ENCODE results near the gene GID8. TPM values are rescaled to one million over a fixed set of nuclear protein-coding genes. Genes with fewer than 3 reads are reported as not detected.

The GID8 gene
- total and polyA plus RNA-seq, 2 donors from 2014 or later: 16.4 to 37.3 TPM

- H3K9me3 ChIP-seq (ENCODE audit: control insufficient read depth in 2 of 3, insufficient read depth in 1 of 3, low read length in 3 of 3): no peaks in the 10 kb centered on the region
- H3K4me3 ChIP-seq (ENCODE audit: low read length in 3 of 3): no peak overlapping the region
- H3K27me3 ChIP-seq (ENCODE audit: control insufficient read depth, insufficient read depth, low read length): no peaks in the 10 kb centered on the region
- FAIRE-seq (no peak), DNase-seq (peak in 1 of 5 donors; percentile 10)
- H3K9ac ChIP-seq (ENCODE audit: low read length in 3 of 3): no peak overlapping the region
- H3K27ac ChIP-seq (ENCODE audit: low read depth in 2 of 2, low read length in 2 of 2): no peak overlapping the region
- peaks cover 0 to 3% (median 0%) of the 10 kb centered on the region in 3 donors for H3K4me1 ChIP-seq (ENCODE audit: control insufficient read depth in 2 of 3, insufficient read depth in 2 of 3, low read depth in 1 of 3, low read length in 3 of 3)
- H3K36me3 ChIP-seq (ENCODE audit: control insufficient read depth in 2 of 3, insufficient read depth in 3 of 3, low read length in 3 of 3): peaks cover 4 to 56% (median 34%) of the 10 kb centered on the region in 3 donors
- TF ChIP-seq CTCF (IDR thresholded peaks at IDR 0.05; ENCODE audit: borderline replicate concordance, extremely low read depth, insufficient read depth): no peak
- intact Hi-C loops (cut with DNase I): no loop called here
Observed at GRCh38 chr20:62947532-62948300, 9.8 kb downstream of the GID8 start.

- H3K4me3 ChIP-seq (ENCODE audit: low read length in 3 of 3): no peak overlapping the region
- peaks cover 4 to 46% (median 28%) of the 10 kb centered on the region in 3 donors for H3K36me3 ChIP-seq (ENCODE audit: control insufficient read depth in 2 of 3, insufficient read depth in 3 of 3, low read length in 3 of 3)
- H3K4me1 ChIP-seq (ENCODE audit: control insufficient read depth in 2 of 3, insufficient read depth in 2 of 3, low read depth in 1 of 3, low read length in 3 of 3): peaks cover 0 to 13% (median 0%) of the 10 kb centered on the region in 3 donors
- no peak overlapping the region for H3K9ac ChIP-seq (ENCODE audit: low read length in 3 of 3)
- no peak for TF ChIP-seq CTCF (IDR thresholded peaks at IDR 0.05; ENCODE audit: borderline replicate concordance, extremely low read depth, insufficient read depth)
- no peaks in the 10 kb centered on the region for H3K27me3 ChIP-seq (ENCODE audit: control insufficient read depth, insufficient read depth, low read length)
- intact Hi-C loops (cut with DNase I): no loop called here
- no peak overlapping the region for H3K27ac ChIP-seq (ENCODE audit: low read depth in 2 of 2, low read length in 2 of 2)
- no peaks in the 10 kb centered on the region for H3K9me3 ChIP-seq (ENCODE audit: control insufficient read depth in 2 of 3, insufficient read depth in 1 of 3, low read length in 3 of 3)
- DNase-seq (no peak), FAIRE-seq (no peak)
Observed at GRCh38 chr20:62949153-62949821, 11.3 kb downstream of the GID8 start.

- Histone ChIP-seq H3K36me3 (ENCODE audit: control insufficient read depth in 2 of 3, insufficient read depth in 3 of 3, low read length in 3 of 3) (peaks cover 4 to 39% (median 26%) of the 10 kb centered on the region in 3 donors), H3K27ac (ENCODE audit: low read depth in 2 of 2, low read length in 2 of 2) (no peak overlapping the region), H3K4me1 (ENCODE audit: control insufficient read depth in 2 of 3, insufficient read depth in 2 of 3, low read depth in 1 of 3, low read length in 3 of 3) (peaks cover 0 to 18% (median 0%) of the 10 kb centered on the region in 3 donors), H3K9ac (ENCODE audit: low read length in 3 of 3) (no peak overlapping the region), H3K27me3 (ENCODE audit: control insufficient read depth, insufficient read depth, low read length) (no peaks in the 10 kb centered on the region), H3K4me3 (ENCODE audit: low read length in 3 of 3) (no peak overlapping the region), H3K9me3 (ENCODE audit: control insufficient read depth in 2 of 3, insufficient read depth in 1 of 3, low read length in 3 of 3) (no peaks in the 10 kb centered on the region)
- no peak for FAIRE-seq
- no peak for TF ChIP-seq CTCF (IDR thresholded peaks at IDR 0.05; ENCODE audit: borderline replicate concordance, extremely low read depth, insufficient read depth)
- intact Hi-C loops (cut with DNase I): no loop called here
- DNase-seq: peak in 1 of 5 donors; percentile 40
Observed at GRCh38 chr20:62949962-62950361, 12.0 kb downstream of the GID8 start.
